Stimulated activated naive CD8-positive, alpha-beta T cell treated with anti-CD3 and anti-CD28 coated beads, Interleukin-15, Interleukin-2, amounts not matched to agents 100 ng/mL and 50 ng/mL, for 24 hours (primary cell): ENCODE measurements around the gene CLDN24.

Experiments
- H3K27ac Mint-ChIP-seq: one replicate; pipeline ENCODE4 v1.8.0; 2021; ENCODE audit warnings: mild to moderate bottlenecking, mixed read lengths
- H3K27me3 Mint-ChIP-seq: one replicate; pipeline ENCODE4 v1.8.0; 2021; ENCODE audit warnings: mixed read lengths
- H3K36me3 Mint-ChIP-seq: one replicate; pipeline ENCODE4 v1.8.0; 2021; ENCODE audit warnings: low read depth, mixed read lengths
- H3K4me1 Mint-ChIP-seq: one replicate; pipeline ENCODE4 v1.8.0; 2021; ENCODE audit warnings: low read depth, mixed read lengths
- H3K4me3 Mint-ChIP-seq: one replicate; pipeline ENCODE4 v1.8.0; 2021; ENCODE audit warnings: mild to moderate bottlenecking, mixed read lengths
- H3K9me3 Mint-ChIP-seq: one replicate; pipeline ENCODE4 v1.8.0; 2021; ENCODE audit warnings: mixed read lengths

The CLDN24 gene

GRCh38 chr4:183352546-183352945, 30.3 kb upstream of the CLDN24 start:
- peaks cover 23% of the 10 kb centered on the region for H3K27me3 Mint-ChIP-seq
- H3K9me3 Mint-ChIP-seq, result peaks cover 5% of the 10 kb centered on the region
- no peak overlapping the region for H3K4me3 Mint-ChIP-seq
- H3K36me3 Mint-ChIP-seq, result no peaks in the 10 kb centered on the region
- H3K4me1 Mint-ChIP-seq, result peaks cover 21% of the 10 kb centered on the region
- H3K27ac Mint-ChIP-seq, result no peak overlapping the region

GRCh38 chr4:183350317-183351071, 28.3 kb upstream of the CLDN24 start:
- Mint-ChIP-seq H3K4me3 (no peak overlapping the region), H3K9me3 (peaks cover 5% of the 10 kb centered on the region), H3K27ac (peak overlapping the region; percentile 78), H3K27me3 (peaks cover 20% of the 10 kb centered on the region), H3K4me1 (peaks cover 21% of the 10 kb centered on the region), H3K36me3 (no peaks in the 10 kb centered on the region)

DNA sequence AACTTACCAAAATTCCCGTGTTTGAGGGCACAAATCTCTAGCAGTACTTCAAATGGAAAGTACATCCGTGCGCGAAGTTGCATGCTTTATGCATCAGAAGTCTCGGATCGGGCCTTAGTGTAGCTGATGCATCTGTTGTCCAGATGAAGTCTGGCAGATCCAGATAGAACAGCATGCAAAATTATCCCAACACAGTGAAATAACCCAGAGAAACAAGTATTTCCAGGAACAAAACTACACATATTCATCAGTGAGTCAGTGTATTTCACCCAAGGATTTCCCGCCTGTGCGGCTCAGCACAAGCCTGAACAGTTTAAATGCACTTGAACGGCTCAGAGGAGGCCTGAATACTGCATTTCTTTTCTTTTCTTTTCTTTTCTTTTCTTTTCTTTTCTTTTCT, 27.4 kb upstream of the CLDN24 start:
- no peak overlapping the region for H3K4me3 Mint-ChIP-seq
- H3K27ac Mint-ChIP-seq, result no peak overlapping the region
- H3K9me3 Mint-ChIP-seq, result peaks cover 5% of the 10 kb centered on the region
- peaks cover 21% of the 10 kb centered on the region for H3K4me1 Mint-ChIP-seq
- peaks cover 25% of the 10 kb centered on the region for H3K27me3 Mint-ChIP-seq
- H3K36me3 Mint-ChIP-seq, result no peaks in the 10 kb centered on the region

GRCh38 chr4:183348706-183349659, 26.8 kb upstream of the CLDN24 start:
- H3K27ac Mint-ChIP-seq, result peak overlapping the region; percentile 79
- H3K27me3 Mint-ChIP-seq, result peaks cover 31% of the 10 kb centered on the region
- no peaks in the 10 kb centered on the region for H3K36me3 Mint-ChIP-seq
- H3K4me3 Mint-ChIP-seq, result no peak overlapping the region
- peaks cover 21% of the 10 kb centered on the region for H3K4me1 Mint-ChIP-seq
- H3K9me3 Mint-ChIP-seq, result peaks cover 5% of the 10 kb centered on the region

GRCh38 chr4:183348136-183348535, 25.9 kb upstream of the CLDN24 start:
- Mint-ChIP-seq H3K4me3 (no peak overlapping the region), H3K36me3 (no peaks in the 10 kb centered on the region), H3K9me3 (peaks cover 5% of the 10 kb centered on the region), H3K27ac (no peak overlapping the region), H3K4me1 (peaks cover 23% of the 10 kb centered on the region), H3K27me3 (peaks cover 32% of the 10 kb centered on the region)

- H3K4me1 Mint-ChIP-seq, result peaks cover 26% of the 10 kb centered on the region
- no peaks in the 10 kb centered on the region for H3K36me3 Mint-ChIP-seq
- H3K9me3 Mint-ChIP-seq, result peaks cover 5% of the 10 kb centered on the region
- no peak overlapping the region for H3K27ac Mint-ChIP-seq
- peaks cover 29% of the 10 kb centered on the region for H3K27me3 Mint-ChIP-seq
- no peak overlapping the region for H3K4me3 Mint-ChIP-seq
These were observed 25.3 kb upstream of the CLDN24 start for GRCh38 chr4:183347566-183347965.

DNA sequence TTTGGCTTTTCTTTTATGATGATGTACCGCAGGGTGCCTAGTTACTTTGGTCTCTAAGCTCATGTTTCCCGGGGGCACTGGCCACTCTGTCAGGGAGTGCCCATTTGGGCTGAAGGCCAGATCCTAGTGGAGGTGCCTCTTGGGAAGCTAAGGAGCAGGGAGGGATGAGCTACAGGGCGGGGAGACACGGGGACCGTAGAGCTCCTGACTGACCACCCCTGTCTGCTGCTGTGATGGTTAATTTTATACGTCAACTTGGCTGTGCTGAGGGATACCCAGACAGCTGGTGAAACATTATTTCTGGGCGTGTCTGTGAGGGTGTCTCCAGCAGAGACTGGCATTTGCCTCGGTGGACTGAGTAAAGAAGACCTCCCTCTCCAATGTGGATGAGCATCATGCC, 24.9 kb upstream of the CLDN24 start:
- Mint-ChIP-seq H3K4me1 (peaks cover 26% of the 10 kb centered on the region), H3K4me3 (no peak overlapping the region), H3K36me3 (no peaks in the 10 kb centered on the region), H3K27ac (no peak overlapping the region), H3K27me3 (peaks cover 28% of the 10 kb centered on the region), H3K9me3 (peaks cover 5% of the 10 kb centered on the region)

DNA sequence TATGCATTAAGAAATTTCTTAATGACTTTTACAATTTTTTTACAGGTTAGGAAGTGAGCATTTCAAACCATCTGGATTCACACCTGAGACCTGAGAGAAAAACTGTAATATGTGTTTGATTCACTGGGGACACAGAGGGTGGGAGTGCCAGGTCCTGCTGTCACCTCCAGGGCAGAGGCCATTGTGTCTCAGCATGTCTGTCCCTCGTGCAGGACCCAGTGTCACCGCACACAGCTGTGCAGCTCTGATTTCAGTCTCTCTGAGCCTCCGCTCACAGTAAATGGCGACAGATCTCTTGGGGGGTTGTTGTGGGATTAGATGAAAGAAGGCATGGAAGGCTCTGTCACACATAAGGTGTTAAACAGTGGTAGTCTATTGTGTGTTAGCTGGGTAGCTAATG, 23.0 kb upstream of the CLDN24 start:
- H3K4me3 Mint-ChIP-seq, result no peak overlapping the region
- peaks cover 1% of the 10 kb centered on the region for H3K9me3 Mint-ChIP-seq
- peaks cover 22% of the 10 kb centered on the region for H3K4me1 Mint-ChIP-seq
- H3K27me3 Mint-ChIP-seq, result peaks cover 30% of the 10 kb centered on the region
- no peak overlapping the region for H3K27ac Mint-ChIP-seq
- no peaks in the 10 kb centered on the region for H3K36me3 Mint-ChIP-seq

DNA sequence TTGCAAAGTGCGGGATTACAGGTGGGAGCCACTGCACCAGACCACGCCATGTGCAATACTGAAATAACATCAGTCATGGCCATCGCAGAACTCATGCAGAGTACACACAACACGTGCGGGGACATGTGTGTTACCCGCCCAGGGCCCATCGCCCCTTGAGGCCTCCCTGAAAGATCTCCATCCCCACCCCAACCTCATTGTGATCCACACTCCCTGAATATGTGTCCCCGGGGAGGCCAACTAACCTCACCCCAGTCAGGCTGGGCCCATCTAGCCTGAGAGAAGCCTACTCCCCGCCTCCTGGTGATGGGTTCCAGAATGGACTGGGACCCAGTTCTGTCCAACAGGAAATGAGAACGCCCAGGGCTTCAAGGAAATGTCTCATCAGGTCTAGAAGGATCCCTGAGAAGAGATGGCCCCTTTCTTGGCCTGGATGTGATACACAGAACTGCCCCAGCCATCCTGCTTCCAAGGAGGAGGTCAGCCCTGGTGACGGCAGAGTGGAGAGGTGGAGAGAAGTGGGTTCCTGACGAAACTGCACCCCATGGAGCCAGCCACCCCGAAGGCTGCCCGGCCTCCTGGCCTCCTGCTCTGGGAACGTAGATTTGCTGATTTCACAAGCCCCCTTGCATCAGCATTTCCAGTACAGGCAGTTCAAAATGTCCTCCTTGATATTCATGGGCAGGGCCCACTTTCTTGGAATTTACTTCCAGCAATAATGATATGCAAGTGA, 22.5 kb upstream of the CLDN24 start:
- H3K27me3 Mint-ChIP-seq, result peaks cover 30% of the 10 kb centered on the region
- no peaks in the 10 kb centered on the region for H3K36me3 Mint-ChIP-seq
- peaks cover 19% of the 10 kb centered on the region for H3K4me1 Mint-ChIP-seq
- H3K4me3 Mint-ChIP-seq, result no peak overlapping the region
- no peaks in the 10 kb centered on the region for H3K9me3 Mint-ChIP-seq
- H3K27ac Mint-ChIP-seq, result no peak overlapping the region

- Mint-ChIP-seq H3K27me3 (peaks cover 33% of the 10 kb centered on the region), H3K36me3 (no peaks in the 10 kb centered on the region), H3K9me3 (no peaks in the 10 kb centered on the region), H3K27ac (no peak overlapping the region), H3K4me1 (peaks cover 10% of the 10 kb centered on the region), H3K4me3 (no peak overlapping the region)
These were observed 21.5 kb upstream of the CLDN24 start for GRCh38 chr4:183343730-183344129.

- Mint-ChIP-seq H3K36me3 (no peaks in the 10 kb centered on the region), H3K9me3 (no peaks in the 10 kb centered on the region), H3K27ac (no peak overlapping the region), H3K27me3 (peaks cover 33% of the 10 kb centered on the region), H3K4me1 (peaks cover 5% of the 10 kb centered on the region), H3K4me3 (no peak overlapping the region)
These were observed 20.6 kb upstream of the CLDN24 start for GRCh38 chr4:183342541-183343533.

DNA sequence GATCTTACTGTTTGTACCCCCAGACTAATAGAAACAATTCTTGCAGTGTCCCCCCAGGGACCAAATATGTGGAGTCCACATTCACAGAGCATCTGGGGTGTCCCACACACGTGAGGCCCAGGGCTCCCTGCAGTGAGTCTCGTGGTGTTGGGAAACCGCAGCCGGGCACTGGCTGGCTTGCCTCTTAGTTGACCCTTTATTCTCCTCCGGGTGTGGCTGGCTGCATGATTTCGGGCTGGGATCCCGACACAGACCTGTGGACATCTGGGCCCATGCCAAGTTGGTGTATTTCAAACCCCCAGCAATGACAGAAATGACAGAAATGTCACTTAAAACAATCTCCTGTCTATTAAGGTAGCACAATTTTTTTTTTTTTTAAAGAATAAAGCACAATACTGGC, 15.6 kb upstream of the CLDN24 start:
- Mint-ChIP-seq H3K9me3 (no peaks in the 10 kb centered on the region), H3K27me3 (peaks cover 35% of the 10 kb centered on the region), H3K27ac (no peak overlapping the region), H3K4me3 (no peak overlapping the region), H3K36me3 (no peaks in the 10 kb centered on the region), H3K4me1 (peaks cover 8% of the 10 kb centered on the region)

- Mint-ChIP-seq H3K4me1 (peaks cover 8% of the 10 kb centered on the region), H3K4me3 (no peak overlapping the region), H3K27ac (no peak overlapping the region), H3K27me3 (peaks cover 37% of the 10 kb centered on the region), H3K9me3 (no peaks in the 10 kb centered on the region), H3K36me3 (no peaks in the 10 kb centered on the region)
These were observed 15.1 kb upstream of the CLDN24 start for GRCh38 chr4:183337349-183337748.
